HG03095 (cell line): ENCODE results near the gene NID1.
"Not testable (repeated sequence)": the region's sequence is repeated elsewhere in the genome, so short reads cannot be mapped to it uniquely, and the experiment has no call there.

ENCODE experiments used
- ATAC-seq: cut with Tn5 transposase; IDR thresholded peaks from one replicate; pipeline ENCODE4 v1.9.1; 2021; ENCODE audit warnings: moderate library complexity; ENCODE audit not compliant: unreplicated experiment

Gene NID1

DNA sequence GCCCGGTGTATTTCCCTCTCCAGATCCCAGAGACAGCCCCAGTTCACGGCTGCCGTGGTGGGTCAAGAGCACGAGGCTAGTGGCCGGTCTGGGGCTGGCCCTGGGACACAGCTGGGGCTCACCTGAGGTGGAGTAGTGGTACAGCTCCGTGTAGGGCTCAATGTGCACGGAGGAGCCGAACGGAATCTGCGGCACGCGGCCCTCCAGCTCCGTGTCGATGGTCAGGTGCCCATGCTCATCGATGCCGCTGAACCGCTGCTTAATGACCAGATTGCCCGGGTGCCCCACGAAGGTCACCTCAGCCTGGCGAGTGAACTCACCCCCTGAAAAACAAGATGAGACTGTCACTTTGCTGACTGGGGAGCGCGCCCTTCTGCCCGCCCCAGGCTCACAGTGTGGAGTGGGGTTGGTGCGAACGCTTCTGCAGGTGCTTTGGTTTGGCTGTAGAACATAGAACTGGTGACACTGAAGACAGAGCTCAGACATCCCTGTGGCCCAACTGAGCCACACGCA is 35.4 kb downstream of the NID1 start:
- ATAC-seq, result no peak

DNA sequence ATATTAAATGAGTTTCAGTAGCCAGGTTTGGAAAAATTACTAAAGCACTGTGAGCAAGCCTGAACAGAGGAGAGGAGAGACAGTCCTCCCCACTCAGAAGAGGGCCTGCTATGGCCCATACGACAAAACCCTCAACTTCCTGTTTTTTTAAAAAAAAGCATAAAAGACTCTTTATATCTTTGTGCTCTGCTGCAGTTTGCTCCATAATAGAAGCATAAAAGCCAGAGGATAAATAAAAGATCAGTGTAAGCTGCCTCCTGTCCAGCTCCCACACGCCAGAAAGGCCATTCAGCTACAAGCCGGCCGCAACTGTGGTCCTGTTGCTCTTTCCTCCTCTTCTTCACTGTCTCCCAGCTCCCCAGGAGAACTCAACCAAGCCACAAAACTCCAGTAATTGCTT is 37.8 kb downstream of the NID1 start:
- no peak for ATAC-seq

- ATAC-seq, result no peak
Observed at GRCh38 chr1:236025836-236026235, 39.1 kb downstream of the NID1 start.

GRCh38 chr1:236024641-236025040 is 40.2 kb downstream of the NID1 start:
- no peak for ATAC-seq

GRCh38 chr1:236023926-236024565 is 40.8 kb downstream of the NID1 start:
- ATAC-seq, result no peak

GRCh38 chr1:236021424-236022135 is 43.3 kb downstream of the NID1 start:
- ATAC-seq, result no peak

DNA sequence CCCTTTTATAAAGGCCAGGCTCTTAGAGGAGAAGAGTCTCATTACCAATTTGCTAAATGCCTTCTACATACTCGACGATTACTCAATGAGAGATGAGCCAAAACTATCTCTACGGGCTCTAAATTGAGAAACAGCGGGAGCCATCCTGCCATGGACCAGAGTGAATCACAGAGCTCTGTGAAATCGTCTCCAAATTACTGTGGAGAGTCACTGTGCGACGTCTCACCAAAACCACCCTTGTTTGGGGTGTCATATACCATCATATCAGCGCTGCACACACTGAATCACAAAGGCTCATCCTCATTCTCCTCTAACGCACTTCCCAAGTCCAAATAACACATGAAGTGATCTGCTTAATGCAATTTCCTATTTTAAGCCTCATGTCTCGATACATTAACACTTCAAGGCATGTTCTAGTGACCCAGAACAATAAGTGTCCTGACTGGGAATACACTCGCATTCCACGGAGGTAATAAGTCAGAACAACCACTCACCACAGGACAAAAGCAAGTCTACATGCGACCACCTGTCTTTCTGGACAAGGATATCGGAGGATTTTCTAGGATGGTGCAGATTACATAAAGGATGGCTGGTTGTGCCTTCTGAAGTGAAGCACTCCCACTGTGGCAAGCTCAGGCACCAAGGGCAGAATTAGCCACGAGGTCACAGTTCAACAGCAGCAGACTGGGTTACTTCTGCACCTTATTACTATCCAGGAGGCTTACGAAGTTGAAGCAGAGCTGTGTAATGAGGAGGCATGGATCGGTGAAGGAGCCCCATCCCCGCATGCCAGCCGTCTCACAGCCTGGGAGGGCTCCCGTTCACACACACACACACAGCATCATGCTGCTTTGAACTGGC is 44.3 kb downstream of the NID1 start:
- ATAC-seq, result no peak

DNA sequence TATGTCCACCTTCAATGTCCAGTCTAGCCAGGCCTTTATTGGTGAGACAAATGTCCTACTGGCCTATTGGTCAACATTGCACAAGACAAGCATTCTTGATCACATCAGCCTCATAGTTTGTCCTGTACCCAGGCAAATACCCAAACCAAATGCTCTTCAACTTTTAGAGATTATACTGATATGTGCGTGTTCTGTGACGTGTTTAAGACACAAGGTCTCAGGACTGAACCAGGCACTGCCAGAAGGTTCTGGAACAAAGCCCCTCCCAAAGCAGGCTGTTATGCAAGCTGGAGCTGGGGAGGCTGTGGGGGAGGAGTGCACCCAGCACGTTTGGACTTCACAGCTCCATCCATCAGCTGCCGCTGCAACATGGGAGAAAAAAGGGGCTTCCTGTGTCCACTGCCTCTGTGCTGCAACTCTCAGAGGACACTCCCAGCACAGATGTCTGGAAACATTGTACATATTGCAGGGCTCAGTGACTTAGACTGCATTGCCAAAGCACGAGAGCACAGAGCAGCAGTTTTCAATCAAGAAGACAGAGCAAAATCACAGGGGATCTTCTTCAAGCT is 45.9 kb downstream of the NID1 start:
- no peak for ATAC-seq

DNA sequence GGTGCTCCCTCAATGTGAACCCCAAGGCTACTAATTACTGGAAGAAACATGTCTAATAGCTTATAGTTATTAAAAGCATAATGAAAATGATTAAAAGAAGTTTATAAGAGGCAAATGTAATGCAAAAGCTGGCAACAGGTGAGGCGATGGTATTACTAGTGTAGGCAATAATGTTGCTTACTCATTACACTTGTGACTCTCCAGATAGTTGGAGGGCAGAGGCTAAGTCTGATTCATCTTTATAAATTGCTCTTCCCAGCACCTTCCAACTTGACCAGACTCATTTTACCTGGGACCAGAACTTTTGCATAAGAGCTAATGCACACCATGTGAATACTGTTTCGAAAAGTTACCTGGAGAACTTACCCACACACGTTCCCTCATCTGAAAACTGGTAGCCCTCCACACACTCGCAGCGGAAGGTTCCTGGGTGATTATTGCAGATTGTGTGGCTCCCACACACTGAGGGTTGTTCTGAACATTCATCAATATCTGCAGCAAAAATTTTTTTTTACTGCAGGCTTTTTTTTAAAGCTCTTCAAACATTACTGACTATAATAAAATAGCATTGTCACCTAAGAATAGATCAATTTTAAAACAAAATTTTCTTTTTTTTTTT is 48.0 kb downstream of the NID1 start:
- no peak for ATAC-seq

GRCh38 chr1:236016083-236016482 is 48.8 kb downstream of the NID1 start:
- no peak for ATAC-seq

DNA sequence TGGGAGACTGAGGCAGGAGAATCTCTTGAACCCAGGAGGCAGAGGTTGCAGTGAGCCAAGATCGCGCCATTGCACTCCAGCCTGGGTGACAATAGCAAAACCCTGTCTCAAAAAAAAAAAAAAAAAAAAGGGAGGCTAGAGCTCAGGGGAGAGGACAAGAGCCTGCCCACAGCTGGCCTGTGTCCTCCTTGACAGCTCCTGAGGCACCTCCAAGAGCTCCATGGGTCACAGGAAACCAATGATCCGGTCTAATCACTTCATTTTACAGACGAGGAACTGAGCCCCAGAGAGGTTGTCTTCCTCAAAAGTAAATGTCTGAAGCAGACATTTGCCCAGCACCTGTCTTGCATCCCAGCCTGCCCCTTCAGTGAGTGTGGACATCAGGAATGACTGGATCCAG is 49.4 kb downstream of the NID1 start:
- no peak for ATAC-seq

DNA sequence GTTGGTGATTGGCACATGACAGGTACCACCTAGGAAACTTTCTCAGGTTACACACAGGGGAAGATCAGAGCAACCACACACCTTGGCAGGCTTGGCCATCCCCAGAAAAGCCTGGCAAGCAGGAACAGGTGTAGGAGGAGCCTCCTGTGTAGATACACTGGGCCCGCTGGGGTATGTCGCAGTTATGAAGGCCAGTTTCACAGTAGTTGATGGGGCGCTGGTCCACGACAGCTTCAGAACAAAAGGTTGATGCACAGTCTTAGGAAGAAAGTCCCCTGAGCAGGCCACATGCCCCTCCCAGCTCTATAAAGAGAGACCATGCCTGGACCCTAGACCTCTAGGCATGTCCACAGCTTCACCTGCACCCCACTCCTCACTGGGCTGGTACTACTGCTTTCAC is 51.6 kb downstream of the NID1 start:
- ATAC-seq, result no peak

DNA sequence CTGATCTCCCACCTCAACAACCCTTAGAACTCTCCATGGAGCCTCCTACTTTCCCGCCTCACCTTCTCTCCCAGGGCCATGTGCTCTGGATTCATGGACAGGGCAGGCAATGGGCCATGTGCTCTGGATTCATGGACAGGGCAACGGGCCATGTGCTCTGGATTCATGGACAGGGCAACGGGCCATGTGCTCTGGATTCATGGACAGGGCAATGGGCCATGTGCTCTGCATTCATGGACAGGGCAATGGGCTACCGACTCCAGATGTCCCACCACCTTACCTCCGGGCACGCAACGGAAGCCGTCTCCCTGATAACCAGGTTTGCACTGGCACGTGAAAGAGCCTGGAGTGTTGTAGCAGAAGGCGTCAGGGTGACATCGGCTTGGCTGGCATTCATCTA is 53.2 kb downstream of the NID1 start:
- ATAC-seq, result no peak

GRCh38 chr1:236010443-236010842 is 54.4 kb downstream of the NID1 start:
- no peak for ATAC-seq

- ATAC-seq, result no peak
Observed at GRCh38 chr1:236009857-236010256, 55.0 kb downstream of the NID1 start.

DNA sequence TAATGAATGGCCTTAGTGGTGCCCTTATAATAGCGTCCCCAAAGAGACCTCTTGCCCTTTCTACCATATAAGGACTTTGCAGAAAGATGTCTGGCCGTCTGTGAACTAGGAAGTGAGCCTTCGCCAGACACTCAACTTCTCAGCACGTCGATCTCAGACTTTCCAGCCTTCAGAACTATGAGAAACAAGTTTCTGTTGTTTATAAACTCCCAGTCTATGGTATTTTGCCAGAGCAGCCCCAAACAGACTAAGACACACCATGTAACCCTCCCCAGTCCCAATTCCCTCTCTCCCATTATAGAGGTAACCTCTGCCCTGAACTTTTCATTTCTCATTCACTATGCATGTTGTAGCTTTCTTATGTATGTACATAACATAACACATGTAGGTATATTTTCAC is 55.7 kb downstream of the NID1 start:
- ATAC-seq, result no peak

- no peak for ATAC-seq
Observed at GRCh38 chr1:236007781-236008180, 57.1 kb downstream of the NID1 start.

DNA sequence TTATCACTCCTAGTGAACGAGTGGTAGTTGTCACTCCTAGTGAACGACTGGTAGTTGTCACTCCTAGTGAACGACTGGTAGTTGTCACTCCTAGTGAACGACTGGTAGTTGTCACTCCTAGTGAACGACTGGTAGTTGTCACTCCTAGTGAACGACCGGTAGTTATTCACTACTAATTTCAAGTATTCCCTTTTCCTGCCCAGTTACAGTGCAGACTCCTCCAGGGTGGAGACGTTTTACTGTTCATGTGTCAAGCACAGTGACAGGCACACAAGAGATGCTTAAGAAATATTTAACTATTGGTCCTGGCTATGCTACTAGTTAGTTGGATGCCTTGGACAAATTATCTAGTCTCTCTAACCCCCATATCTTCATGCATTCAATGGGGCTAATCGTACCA is 61.8 kb downstream of the NID1 start:
- ATAC-seq, result not testable (repeated sequence)

DNA sequence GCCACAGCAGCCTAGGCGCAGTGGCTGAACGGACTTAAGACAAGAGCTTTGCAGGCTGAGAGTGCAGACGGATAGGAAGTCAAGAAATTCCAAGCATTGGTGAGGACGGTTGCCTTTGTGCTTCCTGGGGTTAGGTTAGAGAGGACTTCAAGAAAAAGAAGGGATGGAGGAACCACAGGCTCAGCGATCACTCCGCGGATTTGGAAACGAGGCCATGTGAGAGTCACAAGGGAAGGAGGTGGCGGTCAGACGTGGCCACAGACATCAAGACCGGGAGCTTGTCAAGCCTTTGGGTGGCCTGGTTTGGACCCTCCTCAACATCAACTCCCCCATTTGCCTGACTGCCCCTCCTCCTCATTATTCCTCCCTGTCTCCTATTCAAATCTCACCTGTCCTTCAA is 62.3 kb downstream of the NID1 start:
- ATAC-seq, result no peak

DNA sequence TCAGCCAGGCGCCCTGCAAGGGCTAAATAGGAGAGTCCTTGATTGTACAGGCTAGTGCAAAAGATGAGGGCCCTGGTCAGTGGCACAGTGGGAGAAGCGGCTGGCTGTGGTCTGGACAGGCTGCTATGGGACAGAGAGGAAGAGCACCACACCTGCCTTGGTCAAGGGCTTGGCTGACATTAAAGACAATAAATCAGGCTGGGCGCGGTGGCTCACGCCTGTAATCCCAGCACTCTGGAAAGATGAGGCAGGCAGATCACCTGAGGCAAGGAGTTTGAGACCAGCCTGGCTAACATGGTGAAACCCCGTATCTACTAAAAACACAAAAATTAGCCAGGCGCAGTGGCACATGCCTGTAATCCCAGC is 62.9 kb downstream of the NID1 start:
- ATAC-seq, result no peak

DNA sequence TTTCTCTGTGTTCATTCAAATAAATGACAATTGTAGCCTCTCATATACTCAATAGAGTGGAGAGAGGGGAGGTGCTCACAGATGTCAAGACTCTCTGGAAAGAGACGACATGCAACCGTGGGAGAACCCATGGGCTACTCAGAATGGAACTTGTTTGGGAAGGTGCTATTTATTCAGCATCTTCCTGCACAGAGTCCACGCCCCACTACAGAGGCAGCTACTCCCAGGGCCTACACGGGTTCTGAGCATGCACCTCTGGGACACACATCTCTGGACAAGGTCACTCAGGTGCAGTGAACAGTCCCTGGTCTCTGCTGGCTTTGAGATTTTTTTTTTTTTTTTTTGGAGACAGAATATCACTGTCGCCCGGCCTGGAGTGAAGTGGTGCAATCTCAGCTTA is 64.1 kb downstream of the NID1 start:
- no peak for ATAC-seq
